ENCODE measurements around the gene MTG2. TPM values are rescaled to one million over a fixed set of nuclear protein-coding genes. Genes with fewer than 3 reads are reported as not detected.

MTG2 gene
- total and polyA plus RNA-seq, 2 of the 13 experiments (the other 11 are each of a cell fraction or from before 2014, with no cell fraction given): 20.4 to 37.8 TPM

GRCh38 chr20:62237801-62238568 lies 55.2 kb downstream of the MTG2 start, which contains the start of gene OSBPL2 (continued):
- TF ChIP-seq NFAT5 (CRISPR knock-in tag; IDR thresholded peaks at IDR 0.05) (no peak), HOXA5 (CRISPR knock-in tag; IDR thresholded peaks at IDR 0.05) (no peak), YY1 (IDR thresholded peaks at IDR 0.05; ENCODE audit: insufficient read depth, insufficient replicate concordance, low read depth, low read length) (peak; percentile 38), JUND (CRISPR knock-in tag; IDR thresholded peaks at IDR 0.05) (peak; percentile 37; the same call in 1 of the 2 replicates), ATF6 (CRISPR knock-in tag; conservative IDR thresholded peaks at IDR 0.05) (no peak), ZNF326 (CRISPR knock-in tag; IDR thresholded peaks at IDR 0.05; ENCODE audit: borderline replicate concordance) (no peak), ZNF512B (CRISPR knock-in tag; IDR thresholded peaks at IDR 0.05; ENCODE audit: borderline replicate concordance) (no peak), SKI (IDR thresholded peaks at IDR 0.05; ENCODE audit: partially characterized antibody) (peak; percentile 48), PITX1 (CRISPR knock-in tag; IDR thresholded peaks at IDR 0.05) (peak; percentile 91), MAZ (IDR thresholded peaks at IDR 0.05; ENCODE audit: borderline replicate concordance, low read depth, low read length) (peak; percentile 97), MAZ (CRISPR knock-in tag; IDR thresholded peaks at IDR 0.05; ENCODE audit: low read depth) (peak; percentile 93), JUN (CRISPR knock-in tag; IDR thresholded peaks at IDR 0.05) (0 out of 2 replicates have a peak, but pooled peaks have one; percentile 36), ZNF331 (CRISPR knock-in tag; IDR thresholded peaks at IDR 0.05) (peak; percentile 35; the same call in 1 of the 2 replicates), NONO (IDR thresholded peaks at IDR 0.05) (no peak), NONO (CRISPR knock-in tag; conservative IDR thresholded peaks at IDR 0.05) (no peak; the same call in 1 of the 2 replicates), ZBTB42 (CRISPR knock-in tag; IDR thresholded peaks at IDR 0.05) (no peak), NR2F2 (IDR thresholded peaks at IDR 0.05; ENCODE audit: borderline replicate concordance, low read depth) (no peak; the same call in 1 of the 2 replicates), ZNF564 (CRISPR knock-in tag; IDR thresholded peaks at IDR 0.05) (no peak), EEA1 (CRISPR knock-in tag; IDR thresholded peaks at IDR 0.05; ENCODE audit: borderline replicate concordance) (no peak), HMG20A (CRISPR knock-in tag; IDR thresholded peaks at IDR 0.05; ENCODE audit: borderline replicate concordance) (no peak)

Data from HepG2 (cell line).